K562 (cell line): ENCODE results near the gene METTL25B. TPM values are rescaled to one million over a fixed set of nuclear protein-coding genes. Genes with fewer than 3 reads are reported as not detected.

Experiments
- CREB3L1 ChIP-seq: fragments of 450-650 bp; IDR thresholded peaks from 2 replicates; pipeline ENCODE4 v1.6.1; 2014; ENCODE audit warnings: low read depth, mild to moderate bottlenecking, moderate library complexity, borderline replicate concordance
- E2F3 ChIP-seq: fragments of 250-450 bp; sonication (Bioruptor Pico); IDR thresholded peaks from 2 replicates; pipeline ENCODE4 v1.4.0; 2020; ENCODE audit warnings: mild to moderate bottlenecking
- FIP1L1 ChIP-seq: fragments of 200-400 bp; formaldehyde crosslinking; IDR thresholded peaks from 2 replicates; pipeline ENCODE4 v1.6.1; 2018; ENCODE audit warnings: mild to moderate bottlenecking, low read depth, low read length; ENCODE audit not compliant: poor library complexity, severe bottlenecking
- HMG20A ChIP-seq: fragments of 450-650 bp; formaldehyde crosslinking; conservative IDR thresholded peaks from 2 replicates; pipeline ENCODE4 v1.4.0; 2020; ENCODE audit warnings: mild to moderate bottlenecking, mixed read lengths
- KDM1A ChIP-seq, 2 experiments: fragments of 450-650 bp; IDR thresholded peaks; 2 replicates each; pipeline ENCODE4 v1.6.1; 2016; ENCODE audit warnings: mild to moderate bottlenecking in 2 of 2
- NEUROD1 ChIP-seq: fragments of 150-350 bp; IDR thresholded peaks from 2 replicates; pipeline ENCODE4 v1.6.1; 2014; ENCODE audit warnings: borderline replicate concordance, low read length, low read depth; ENCODE audit not compliant: partially characterized antibody
- NFE2 ChIP-seq: IDR thresholded peaks from 2 replicates; pipeline ENCODE4 v1.6.1; 2014; ENCODE audit warnings: antibody characterized with exemption, low read depth
- NRF1 ChIP-seq, 2 experiments: fragments of 450-650 bp; IDR thresholded peaks in 1 of 2; conservative IDR thresholded peaks in 1 of 2; 2 replicates each; pipeline ENCODE4 v1.6.1; 2014; ENCODE audit warnings: mild to moderate bottlenecking in 2 of 2
- RAD21 ChIP-seq, 2 experiments: fragments of 250-450 bp in 1 of 2; fragments of 450-650 bp in 1 of 2; sonication (Bioruptor Pico) in 1 of 2; formaldehyde crosslinking in 1 of 2; IDR thresholded peaks in 1 of 2; conservative IDR thresholded peaks in 1 of 2; 2 replicates each; pipeline versions ENCODE4 v1.4.0 to v1.8.0; 2020 to 2022; ENCODE audit warnings: mild to moderate bottlenecking in 2 of 2, moderate library complexity in 1 of 2
- SMARCC2 ChIP-seq: fragments of 450-650 bp; IDR thresholded peaks from 2 replicates; pipeline ENCODE4 v1.6.1; 2017; ENCODE audit warnings: antibody characterized with exemption, moderate library complexity, mild to moderate bottlenecking, low read depth
- SPI1 ChIP-seq: IDR thresholded peaks from 2 replicates; pipeline ENCODE4 v1.6.1; 2011; ENCODE audit warnings: low read depth, low read length, control low read depth, borderline replicate concordance
- STAT5B ChIP-seq: fragments of 250-450 bp; sonication (Bioruptor Pico); IDR thresholded peaks from 2 replicates; pipeline ENCODE4 v1.8.0; 2021; ENCODE audit warnings: mild to moderate bottlenecking, inconsistent platforms
- SUPT5H ChIP-seq: fragments of 450-650 bp; IDR thresholded peaks from 2 replicates; pipeline ENCODE4 v1.6.1; 2016
- TGIF2 ChIP-seq: sonication (generic); formaldehyde crosslinking; IDR thresholded peaks from 2 replicates; pipeline ENCODE4 v1.8.1; 2022; ENCODE audit warnings: mild to moderate bottlenecking, missing genetic modification reagents, moderate library complexity
- ZBTB34 ChIP-seq: fragments of 250-450 bp; sonication (Bioruptor Pico); IDR thresholded peaks from 2 replicates; pipeline ENCODE4 v1.8.0; 2021; ENCODE audit warnings: mild to moderate bottlenecking, moderate library complexity
- ZEB2 ChIP-seq: fragments of 450-650 bp; IDR thresholded peaks from 2 replicates; pipeline ENCODE4 v1.6.1; 2016
- ZFX ChIP-seq: sonication (generic); formaldehyde crosslinking; IDR thresholded peaks from 2 replicates; pipeline ENCODE4 v1.8.0; 2022; ENCODE audit warnings: mild to moderate bottlenecking, missing genetic modification reagents, moderate library complexity
- polyA plus RNA-seq, 8 experiments: library from polyadenylated mRNA; depleted of rRNA in 4 of 8; stranded (reverse) in 5 of 8; unstranded in 3 of 8; fragments of >200 nt; fragmentation: Nextera tagmentation in 2 of 8; fragmentation: Illumina TruSeq in 1 of 8; extraction: Ambion mirVana in 2 of 8; extraction: Trizol in 1 of 8; gene quantifications; 2 replicates each; pipeline versions ENCODE4 v1.2.1 to v1.2.3, GENCODE V29; 2011 to 2014; ENCODE audit warnings: inconsistent platforms in 1 of 8, missing spikeins in 1 of 8
- total RNA-seq, 7 experiments: library from RNA; depleted of rRNA in 6 of 7; stranded (reverse); fragments of >200 nt in 6 of 7; fragmentation: Illumina TruSeq in 2 of 7; extraction: Trizol in 2 of 7; gene quantifications; 2 replicates each; pipeline versions ENCODE4 v1.2.1 to v1.2.3, GENCODE V29; 2011 to 2021; ENCODE audit warnings: low replicate concordance in 1 of 7
- TF ChIP-seq, protein P1 (sequence below): fragments of 250-450 bp; sonication (Bioruptor Pico); IDR thresholded peaks from 2 replicates; pipeline ENCODE4 v1.5.1; 2021; ENCODE audit warnings: mild to moderate bottlenecking
- TF ChIP-seq, protein P2 (sequence below): sonication (generic); formaldehyde crosslinking; IDR thresholded peaks from 2 replicates; pipeline ENCODE4 v1.8.0; 2022; ENCODE audit warnings: missing genetic modification reagents, mild to moderate bottlenecking, moderate library complexity, borderline replicate concordance
- TF ChIP-seq, protein P3 (sequence below): sonication (generic); formaldehyde crosslinking; IDR thresholded peaks from 2 replicates; pipeline ENCODE4 v1.8.0; 2022; ENCODE audit warnings: mild to moderate bottlenecking, missing genetic modification reagents
- TF ChIP-seq, protein P4 (sequence below): fragments of 450-650 bp; IDR thresholded peaks from one replicate; pipeline ENCODE4 v1.6.1; 2018; ENCODE audit warnings: mild to moderate bottlenecking, moderate library complexity; ENCODE audit not compliant: partially characterized antibody

The METTL25B gene
- total and polyA plus RNA-seq, 9 of the 15 experiments (the other 6 are each of a cell fraction or from before 2014, with no cell fraction given) = 7.7 to 48.3 (median 33.1) TPM

- TF ChIP-seq, protein P1, sequence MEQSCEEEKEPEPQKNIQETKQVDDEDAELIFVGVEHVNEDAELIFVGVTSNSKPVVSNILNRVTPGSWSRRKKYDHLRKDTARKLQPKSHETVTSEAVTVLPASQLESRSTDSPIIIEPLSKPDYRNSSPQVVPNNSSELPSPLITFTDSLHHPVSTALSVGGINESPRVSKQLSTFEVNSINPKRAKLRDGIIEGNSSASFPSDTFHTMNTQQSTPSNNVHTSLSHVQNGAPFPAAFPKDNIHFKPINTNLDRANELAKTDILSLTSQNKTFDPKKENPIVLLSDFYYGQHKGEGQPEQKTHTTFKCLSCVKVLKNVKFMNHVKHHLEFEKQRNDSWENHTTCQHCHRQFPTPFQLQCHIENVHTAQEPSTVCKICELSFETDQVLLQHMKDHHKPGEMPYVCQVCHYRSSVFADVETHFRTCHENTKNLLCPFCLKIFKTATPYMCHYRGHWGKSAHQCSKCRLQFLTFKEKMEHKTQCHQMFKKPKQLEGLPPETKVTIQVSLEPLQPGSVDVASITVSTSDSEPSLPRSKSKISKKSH (CRISPR knock-in tag) = no peak
- TF ChIP-seq, protein P2, sequence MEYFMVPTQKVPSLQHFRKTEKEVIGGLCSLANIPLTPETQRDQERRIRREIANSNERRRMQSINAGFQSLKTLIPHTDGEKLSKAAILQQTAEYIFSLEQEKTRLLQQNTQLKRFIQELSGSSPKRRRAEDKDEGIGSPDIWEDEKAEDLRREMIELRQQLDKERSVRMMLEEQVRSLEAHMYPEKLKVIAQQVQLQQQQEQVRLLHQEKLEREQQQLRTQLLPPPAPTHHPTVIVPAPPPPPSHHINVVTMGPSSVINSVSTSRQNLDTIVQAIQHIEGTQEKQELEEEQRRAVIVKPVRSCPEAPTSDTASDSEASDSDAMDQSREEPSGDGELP (CRISPR knock-in tag) = no peak
- TF ChIP-seq, protein P3, sequence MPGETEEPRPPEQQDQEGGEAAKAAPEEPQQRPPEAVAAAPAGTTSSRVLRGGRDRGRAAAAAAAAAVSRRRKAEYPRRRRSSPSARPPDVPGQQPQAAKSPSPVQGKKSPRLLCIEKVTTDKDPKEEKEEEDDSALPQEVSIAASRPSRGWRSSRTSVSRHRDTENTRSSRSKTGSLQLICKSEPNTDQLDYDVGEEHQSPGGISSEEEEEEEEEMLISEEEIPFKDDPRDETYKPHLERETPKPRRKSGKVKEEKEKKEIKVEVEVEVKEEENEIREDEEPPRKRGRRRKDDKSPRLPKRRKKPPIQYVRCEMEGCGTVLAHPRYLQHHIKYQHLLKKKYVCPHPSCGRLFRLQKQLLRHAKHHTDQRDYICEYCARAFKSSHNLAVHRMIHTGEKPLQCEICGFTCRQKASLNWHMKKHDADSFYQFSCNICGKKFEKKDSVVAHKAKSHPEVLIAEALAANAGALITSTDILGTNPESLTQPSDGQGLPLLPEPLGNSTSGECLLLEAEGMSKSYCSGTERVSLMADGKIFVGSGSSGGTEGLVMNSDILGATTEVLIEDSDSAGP = no peak
- TF ChIP-seq STAT5B (no peak), TGIF2 (CRISPR knock-in tag) (no peak), KDM1A (IDR thresholded peaks at IDR 0.05) (no peak), ZEB2 (no peak), FIP1L1 (no peak), CREB3L1 (no peak), HMG20A (CRISPR knock-in tag) (no peak), NEUROD1 (no peak), NRF1 (conservative IDR thresholded peaks at IDR 0.05 in 1 of 2, IDR thresholded peaks at IDR 0.05 in 1 of 2) (no peak), ZBTB34 (CRISPR knock-in tag) (peak; percentile 69; the same call in 1 of the 2 replicates), RAD21 (CRISPR knock-in tag; conservative IDR thresholded peaks at IDR 0.05 in 1 of 2, IDR thresholded peaks at IDR 0.05 in 1 of 2) (peak in 1 of 2 experiments; percentile 13; a peak in 1 of 4 replicates), NFE2 (no peak), ZFX (CRISPR knock-in tag) (peak; percentile 40; the same call in 1 of the 2 replicates), E2F3 (CRISPR knock-in tag) (peak; percentile 35; the same call in 1 of the 2 replicates), SMARCC2 (no peak), SUPT5H (no peak), SPI1 (peak; percentile 83)
- TF ChIP-seq, protein P4, sequence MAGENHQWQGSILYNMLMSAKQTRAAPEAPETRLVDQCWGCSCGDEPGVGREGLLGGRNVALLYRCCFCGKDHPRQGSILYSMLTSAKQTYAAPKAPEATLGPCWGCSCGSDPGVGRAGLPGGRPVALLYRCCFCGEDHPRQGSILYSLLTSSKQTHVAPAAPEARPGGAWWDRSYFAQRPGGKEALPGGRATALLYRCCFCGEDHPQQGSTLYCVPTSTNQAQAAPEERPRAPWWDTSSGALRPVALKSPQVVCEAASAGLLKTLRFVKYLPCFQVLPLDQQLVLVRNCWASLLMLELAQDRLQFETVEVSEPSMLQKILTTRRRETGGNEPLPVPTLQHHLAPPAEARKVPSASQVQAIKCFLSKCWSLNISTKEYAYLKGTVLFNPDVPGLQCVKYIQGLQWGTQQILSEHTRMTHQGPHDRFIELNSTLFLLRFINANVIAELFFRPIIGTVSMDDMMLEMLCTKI = no peak
Measured at GRCh38 chr1:156755527-156755950, 27.3 kb downstream of the METTL25B start (continued).
